ENCODE data around the gene HMGB2.

DNA sequence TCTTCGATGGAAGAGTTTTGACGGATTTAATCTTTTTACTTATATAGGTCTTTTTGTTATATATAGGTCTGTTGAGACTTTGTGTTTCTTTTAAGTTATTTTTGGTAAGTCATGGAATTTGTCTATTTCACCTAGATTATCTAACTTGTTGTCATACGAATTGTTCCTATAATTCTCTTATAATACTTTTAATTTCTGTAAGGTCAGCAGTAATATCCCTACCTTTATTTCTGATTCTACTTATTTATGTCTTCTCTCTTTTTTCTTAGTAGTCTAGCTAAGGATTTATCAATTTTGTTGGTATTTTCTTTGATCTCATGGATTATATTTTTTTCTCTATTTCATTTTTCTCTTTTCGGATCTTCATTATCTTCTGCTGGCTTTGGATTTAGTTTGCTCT lies 48.2 kb upstream of the HMGB2 start:
- TF ChIP-seq, protein P1, sequence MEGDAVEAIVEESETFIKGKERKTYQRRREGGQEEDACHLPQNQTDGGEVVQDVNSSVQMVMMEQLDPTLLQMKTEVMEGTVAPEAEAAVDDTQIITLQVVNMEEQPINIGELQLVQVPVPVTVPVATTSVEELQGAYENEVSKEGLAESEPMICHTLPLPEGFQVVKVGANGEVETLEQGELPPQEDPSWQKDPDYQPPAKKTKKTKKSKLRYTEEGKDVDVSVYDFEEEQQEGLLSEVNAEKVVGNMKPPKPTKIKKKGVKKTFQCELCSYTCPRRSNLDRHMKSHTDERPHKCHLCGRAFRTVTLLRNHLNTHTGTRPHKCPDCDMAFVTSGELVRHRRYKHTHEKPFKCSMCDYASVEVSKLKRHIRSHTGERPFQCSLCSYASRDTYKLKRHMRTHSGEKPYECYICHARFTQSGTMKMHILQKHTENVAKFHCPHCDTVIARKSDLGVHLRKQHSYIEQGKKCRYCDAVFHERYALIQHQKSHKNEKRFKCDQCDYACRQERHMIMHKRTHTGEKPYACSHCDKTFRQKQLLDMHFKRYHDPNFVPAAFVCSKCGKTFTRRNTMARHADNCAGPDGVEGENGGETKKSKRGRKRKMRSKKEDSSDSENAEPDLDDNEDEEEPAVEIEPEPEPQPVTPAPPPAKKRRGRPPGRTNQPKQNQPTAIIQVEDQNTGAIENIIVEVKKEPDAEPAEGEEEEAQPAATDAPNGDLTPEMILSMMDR (conservative IDR thresholded peaks at IDR 0.05; ENCODE audit: low read length) = no peak
- no peak for TF ChIP-seq EZH2phosphoT487 (IDR thresholded peaks at IDR 0.05; ENCODE audit: borderline replicate concordance, low read depth, low read length)
